ENCODE results near the gene ZXDA. TPM values are rescaled to one million over a fixed set of nuclear protein-coding genes. Genes with fewer than 3 reads are reported as not detected.
"Not testable (repeated sequence)": the region's sequence is repeated elsewhere in the genome, so short reads cannot be mapped to it uniquely, and the experiment has no call there.

The ZXDA gene
- total RNA-seq, 1 donor from 2014 or later = 4.0 TPM

- no peaks in the 10 kb centered on the region for H3K27me3 ChIP-seq (ENCODE audit: low read depth)
- no peak overlapping the region for H3K27ac ChIP-seq (replicated peaks)
- no peak for DNase-seq
- H3K4me1 ChIP-seq = no peaks in the 10 kb centered on the region
- no peak for TF ChIP-seq CTCF (IDR thresholded peaks at IDR 0.05; ENCODE audit: borderline replicate concordance)
- H3K36me3 ChIP-seq = no peaks in the 10 kb centered on the region
- intact Hi-C loops (cut with micrococcal nuclease) = loop anchor here (5.0 kb wide), 1 partner anchor 108 kb away; no protein-coding TSS in a partner anchor
- H3K9me3 ChIP-seq (replicated peaks) = no peaks in the 10 kb centered on the region
- no peak overlapping the region for H3K4me3 ChIP-seq
Observed at GRCh38 chrX:57930051-57930450, 19.8 kb upstream of the ZXDA start.

- no peaks in the 10 kb centered on the region for H3K4me1 ChIP-seq
- H3K9me3 ChIP-seq (replicated peaks) = no peaks in the 10 kb centered on the region
- DNase-seq = no peak
- H3K27me3 ChIP-seq (ENCODE audit: low read depth) = no peaks in the 10 kb centered on the region
- H3K36me3 ChIP-seq = no peaks in the 10 kb centered on the region
- no peak overlapping the region for H3K4me3 ChIP-seq
- H3K27ac ChIP-seq (replicated peaks) = no peak overlapping the region
- TF ChIP-seq CTCF (IDR thresholded peaks at IDR 0.05; ENCODE audit: borderline replicate concordance) = peak; percentile 62
- intact Hi-C loops (cut with micrococcal nuclease) = no loop called here
Observed at GRCh38 chrX:57929373-57929772, 19.1 kb upstream of the ZXDA start.

- H3K36me3 ChIP-seq = no peaks in the 10 kb centered on the region
- intact Hi-C loops (cut with micrococcal nuclease) = no loop called here
- no peak overlapping the region for H3K27ac ChIP-seq (replicated peaks)
- no peak overlapping the region for H3K4me3 ChIP-seq
- TF ChIP-seq CTCF (IDR thresholded peaks at IDR 0.05; ENCODE audit: borderline replicate concordance) = no peak
- no peaks in the 10 kb centered on the region for H3K27me3 ChIP-seq (ENCODE audit: low read depth)
- H3K4me1 ChIP-seq = no peaks in the 10 kb centered on the region
- H3K9me3 ChIP-seq (replicated peaks) = no peaks in the 10 kb centered on the region
- DNase-seq = no peak
Observed at GRCh38 chrX:57925806-57926205, 15.5 kb upstream of the ZXDA start.

GRCh38 chrX:57918750-57919436, 8.6 kb upstream of the ZXDA start:
- no peaks in the 10 kb centered on the region for H3K9me3 ChIP-seq (replicated peaks)
- peak; percentile 22 for DNase-seq
- H3K27me3 ChIP-seq (ENCODE audit: low read depth) = no peaks in the 10 kb centered on the region
- no peaks in the 10 kb centered on the region for H3K36me3 ChIP-seq
- TF ChIP-seq CTCF (IDR thresholded peaks at IDR 0.05; ENCODE audit: borderline replicate concordance) = peak; percentile 60
- intact Hi-C loops (cut with micrococcal nuclease) = no loop called here
- no peaks in the 10 kb centered on the region for H3K4me1 ChIP-seq
- H3K4me3 ChIP-seq = peak overlapping the region; percentile 35
- no peak overlapping the region for H3K27ac ChIP-seq (replicated peaks)

- no peak overlapping the region for H3K4me3 ChIP-seq
- intact Hi-C loops (cut with micrococcal nuclease) = no loop called here
- H3K36me3 ChIP-seq = no peaks in the 10 kb centered on the region
- TF ChIP-seq CTCF (IDR thresholded peaks at IDR 0.05; ENCODE audit: borderline replicate concordance) = no peak
- no peak overlapping the region for H3K27ac ChIP-seq (replicated peaks)
- no peaks in the 10 kb centered on the region for H3K9me3 ChIP-seq (replicated peaks)
- no peaks in the 10 kb centered on the region for H3K27me3 ChIP-seq (ENCODE audit: low read depth)
- no peak for DNase-seq
- H3K4me1 ChIP-seq = peaks cover 6% of the 10 kb centered on the region
Observed at GRCh38 chrX:57915680-57916079, 5.4 kb upstream of the ZXDA start.

GRCh38 chrX:57909595-57910286, 517 bp downstream of the ZXDA start:
- H3K27me3 ChIP-seq (ENCODE audit: low read depth); H3K9me3 ChIP-seq (replicated peaks); H3K36me3 ChIP-seq: not testable (repeated sequence)
- Histone ChIP-seq H3K27ac (replicated peaks) (peak overlapping the region; percentile 94), H3K4me3 (peak overlapping the region; percentile 70), H3K4me1 (peaks cover 33% of the 10 kb centered on the region)
- peak; percentile 31 for DNase-seq
- intact Hi-C loops (cut with micrococcal nuclease) = loop anchor here (10.0 kb wide), 1 partner anchor 315 kb away; the partner anchor contains the start of gene ZXDB

GRCh38 chrX:57908972-57909594, 1.2 kb downstream of the ZXDA start:
- Histone ChIP-seq H3K4me3 (peak overlapping the region; percentile 70), H3K4me1 (peaks cover 38% of the 10 kb centered on the region), H3K27ac (replicated peaks) (peak overlapping the region; percentile 94)
- H3K27me3 ChIP-seq (ENCODE audit: low read depth); H3K36me3 ChIP-seq; DNase-seq; H3K9me3 ChIP-seq (replicated peaks): not testable (repeated sequence)
- intact Hi-C loops (cut with micrococcal nuclease) = loop anchor here (10.0 kb wide), 1 partner anchor 314 kb away; the partner anchor contains the start of gene ZXDB
